Right lobe of liver (tissue), 4 donors: ENCODE measurements around the gene CCDC8.

Source experiments
- POLR2A ChIP-seq: fragments of 450-650 bp; IDR thresholded peaks from one replicate; pipeline ENCODE4 v1.6.1; 2017; ENCODE audit warnings: antibody characterized with exemption, mild to moderate bottlenecking
- TF ChIP-seq, protein P1 (sequence below), 4 donors: fragments of 200-600 bp in 3 of 4; fragments of 450-650 bp in 1 of 4; IDR thresholded peaks; one replicate each; pipeline versions ENCODE4 v1.5.1 to v1.8.0; 2016 to 2022; ENCODE audit warnings: antibody characterized with exemption in 4 of 4, mild to moderate bottlenecking in 2 of 4
- donor health status: DM: no; HTN: no; CAD: no.
- donor health status: DM: no; HTN: no; CAD: no.
- donor health status: DM: no; HTN: yes; CAD: no.

DNA sequence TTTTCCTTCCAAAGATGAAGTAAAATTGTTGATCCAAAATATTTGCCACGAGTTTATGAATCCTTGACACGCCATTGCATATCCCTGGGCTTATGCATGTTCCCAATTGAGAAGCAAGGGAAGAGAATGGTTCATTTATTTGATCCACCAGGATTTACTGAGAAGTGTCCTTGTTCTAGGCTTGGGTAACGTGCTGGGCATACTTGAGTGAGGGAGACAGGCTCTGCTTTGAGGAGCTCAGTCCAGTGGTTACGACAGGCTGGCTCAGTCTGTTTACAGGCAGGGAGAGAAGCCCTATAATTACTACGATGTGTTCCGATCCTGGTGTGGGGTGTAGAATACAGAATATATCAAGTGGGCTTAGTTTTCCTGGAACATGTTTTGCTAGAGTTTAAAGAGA lies 21.6 kb upstream of the CCDC8 start:
- no peak for TF ChIP-seq POLR2A
- TF ChIP-seq, protein P1, sequence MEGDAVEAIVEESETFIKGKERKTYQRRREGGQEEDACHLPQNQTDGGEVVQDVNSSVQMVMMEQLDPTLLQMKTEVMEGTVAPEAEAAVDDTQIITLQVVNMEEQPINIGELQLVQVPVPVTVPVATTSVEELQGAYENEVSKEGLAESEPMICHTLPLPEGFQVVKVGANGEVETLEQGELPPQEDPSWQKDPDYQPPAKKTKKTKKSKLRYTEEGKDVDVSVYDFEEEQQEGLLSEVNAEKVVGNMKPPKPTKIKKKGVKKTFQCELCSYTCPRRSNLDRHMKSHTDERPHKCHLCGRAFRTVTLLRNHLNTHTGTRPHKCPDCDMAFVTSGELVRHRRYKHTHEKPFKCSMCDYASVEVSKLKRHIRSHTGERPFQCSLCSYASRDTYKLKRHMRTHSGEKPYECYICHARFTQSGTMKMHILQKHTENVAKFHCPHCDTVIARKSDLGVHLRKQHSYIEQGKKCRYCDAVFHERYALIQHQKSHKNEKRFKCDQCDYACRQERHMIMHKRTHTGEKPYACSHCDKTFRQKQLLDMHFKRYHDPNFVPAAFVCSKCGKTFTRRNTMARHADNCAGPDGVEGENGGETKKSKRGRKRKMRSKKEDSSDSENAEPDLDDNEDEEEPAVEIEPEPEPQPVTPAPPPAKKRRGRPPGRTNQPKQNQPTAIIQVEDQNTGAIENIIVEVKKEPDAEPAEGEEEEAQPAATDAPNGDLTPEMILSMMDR (IDR thresholded peaks at IDR 0.05), result no peak
